HG02973 (cell line): ENCODE measurements around the gene ATG9B.

Experiments
- ATAC-seq: cut with Tn5 transposase; IDR thresholded peaks from one replicate; pipeline ENCODE4 v1.9.1; 2021; ENCODE audit warnings: moderate library complexity; ENCODE audit not compliant: unreplicated experiment

The ATG9B gene

GRCh38 chr7:150983893-150984368 is 40.4 kb downstream of the ATG9B start:
- no peak for ATAC-seq

GRCh38 chr7:150982351-150982750 is 41.9 kb downstream of the ATG9B start:
- no peak for ATAC-seq

- no peak for ATAC-seq
Observed at GRCh38 chr7:150981644-150982043, 42.6 kb downstream of the ATG9B start.

GRCh38 chr7:150980663-150981062 is 43.6 kb downstream of the ATG9B start:
- no peak for ATAC-seq

GRCh38 chr7:150979713-150980390 is 44.4 kb downstream of the ATG9B start:
- no peak for ATAC-seq

GRCh38 chr7:150978126-150978789 is 46.0 kb downstream of the ATG9B start, which contains the start of gene KCNH2:
Gene KCNH2 (minus strand): TSS chr7:150978321. CDS start chr7:150977913, 408 bp downstream.
- ATAC-seq: no peak

- no peak for ATAC-seq
Observed at GRCh38 chr7:150977382-150978125, 46.7 kb downstream of the ATG9B start.

- ATAC-seq: no peak
Observed at GRCh38 chr7:150976529-150977381, 47.5 kb downstream of the ATG9B start.

- no peak for ATAC-seq
Observed at GRCh38 chr7:150975536-150976319, 48.6 kb downstream of the ATG9B start.

GRCh38 chr7:150974468-150975391 is 49.6 kb downstream of the ATG9B start:
- peak; percentile 53 for ATAC-seq

GRCh38 chr7:150973571-150974451 is 50.5 kb downstream of the ATG9B start:
- peak; percentile 14 for ATAC-seq

- ATAC-seq: no peak
Observed at GRCh38 chr7:150972741-150973140, 51.6 kb downstream of the ATG9B start.

- ATAC-seq: no peak
Observed at GRCh38 chr7:150972023-150972468, 52.2 kb downstream of the ATG9B start.

- no peak for ATAC-seq
Observed at GRCh38 chr7:150971242-150972022, 52.9 kb downstream of the ATG9B start.

- ATAC-seq: no peak
Observed at GRCh38 chr7:150970424-150970823, 53.9 kb downstream of the ATG9B start.

GRCh38 chr7:150969475-150969874 is 54.8 kb downstream of the ATG9B start:
- no peak for ATAC-seq

GRCh38 chr7:150968734-150969372 is 55.4 kb downstream of the ATG9B start:
- no peak for ATAC-seq
